Measurements from ENCODE around the gene ALCAM. TPM values are rescaled to one million over a fixed set of nuclear protein-coding genes. Genes with fewer than 3 reads are reported as not detected.

The ALCAM gene
- total RNA-seq, 1 donor from 2014 or later: 7.8 TPM

GRCh38 chr3:105499961-105500360, 133.3 kb downstream of the ALCAM start:
- no peak overlapping the region for H3K4me3 ChIP-seq (ENCODE audit: low read length in 3 of 3)
- no peaks in the 10 kb centered on the region for H3K4me1 ChIP-seq (ENCODE audit: control insufficient read depth in 3 of 3, insufficient read depth in 3 of 3, low read length in 3 of 3)
- no peaks in the 10 kb centered on the region for H3K9me3 ChIP-seq (ENCODE audit: control insufficient read depth in 3 of 3, low read length in 3 of 3)
- H3K27me3 ChIP-seq (ENCODE audit: control insufficient read depth in 3 of 3, insufficient read depth in 3 of 3, low read length in 3 of 3): no peaks in the 10 kb centered on the region
- H3K27ac ChIP-seq (ENCODE audit: low read depth, low read length): no peak overlapping the region
- H3K36me3 ChIP-seq (ENCODE audit: control insufficient read depth in 3 of 3, insufficient read depth in 3 of 3, low read length in 3 of 3): no peaks in the 10 kb centered on the region
- no peak overlapping the region for H3K9ac ChIP-seq (ENCODE audit: low read depth in 1 of 3, low read length in 3 of 3)

GRCh38 chr3:105502333-105502732, 135.6 kb downstream of the ALCAM start:
- no peak overlapping the region for H3K4me3 ChIP-seq (ENCODE audit: low read length in 3 of 3)
- H3K27me3 ChIP-seq (ENCODE audit: control insufficient read depth in 3 of 3, insufficient read depth in 3 of 3, low read length in 3 of 3): no peaks in the 10 kb centered on the region
- no peaks in the 10 kb centered on the region for H3K4me1 ChIP-seq (ENCODE audit: control insufficient read depth in 3 of 3, insufficient read depth in 3 of 3, low read length in 3 of 3)
- no peaks in the 10 kb centered on the region for H3K36me3 ChIP-seq (ENCODE audit: control insufficient read depth in 3 of 3, insufficient read depth in 3 of 3, low read length in 3 of 3)
- H3K9ac ChIP-seq (ENCODE audit: low read depth in 1 of 3, low read length in 3 of 3): no peak overlapping the region
- H3K27ac ChIP-seq (ENCODE audit: low read depth, low read length): no peak overlapping the region
- H3K9me3 ChIP-seq (ENCODE audit: control insufficient read depth in 3 of 3, low read length in 3 of 3): no peaks in the 10 kb centered on the region

GRCh38 chr3:105503191-105503593, 136.5 kb downstream of the ALCAM start:
- Histone ChIP-seq H3K9ac (ENCODE audit: low read depth in 1 of 3, low read length in 3 of 3) (no peak overlapping the region), H3K36me3 (ENCODE audit: control insufficient read depth in 3 of 3, insufficient read depth in 3 of 3, low read length in 3 of 3) (no peaks in the 10 kb centered on the region), H3K4me1 (ENCODE audit: control insufficient read depth in 3 of 3, insufficient read depth in 3 of 3, low read length in 3 of 3) (no peaks in the 10 kb centered on the region), H3K27ac (ENCODE audit: low read depth, low read length) (no peak overlapping the region), H3K27me3 (ENCODE audit: control insufficient read depth in 3 of 3, insufficient read depth in 3 of 3, low read length in 3 of 3) (no peaks in the 10 kb centered on the region), H3K9me3 (ENCODE audit: control insufficient read depth in 3 of 3, low read length in 3 of 3) (no peaks in the 10 kb centered on the region), H3K4me3 (ENCODE audit: low read length in 3 of 3) (no peak overlapping the region)

- Histone ChIP-seq H3K9me3 (ENCODE audit: control insufficient read depth in 3 of 3, low read length in 3 of 3) (no peaks in the 10 kb centered on the region), H3K9ac (ENCODE audit: low read depth in 1 of 3, low read length in 3 of 3) (no peak overlapping the region), H3K4me1 (ENCODE audit: control insufficient read depth in 3 of 3, insufficient read depth in 3 of 3, low read length in 3 of 3) (no peaks in the 10 kb centered on the region), H3K27ac (ENCODE audit: low read depth, low read length) (no peak overlapping the region), H3K27me3 (ENCODE audit: control insufficient read depth in 3 of 3, insufficient read depth in 3 of 3, low read length in 3 of 3) (no peaks in the 10 kb centered on the region), H3K36me3 (ENCODE audit: control insufficient read depth in 3 of 3, insufficient read depth in 3 of 3, low read length in 3 of 3) (no peaks in the 10 kb centered on the region), H3K4me3 (ENCODE audit: low read length in 3 of 3) (no peak overlapping the region)
These were observed 137.8 kb downstream of the ALCAM start for GRCh38 chr3:105504440-105504951.

GRCh38 chr3:105505170-105505569, 138.5 kb downstream of the ALCAM start:
- Histone ChIP-seq H3K9me3 (ENCODE audit: control insufficient read depth in 3 of 3, low read length in 3 of 3) (no peaks in the 10 kb centered on the region), H3K9ac (ENCODE audit: low read depth in 1 of 3, low read length in 3 of 3) (no peak overlapping the region), H3K27ac (ENCODE audit: low read depth, low read length) (no peak overlapping the region)

GRCh38 chr3:105511031-105511430, 144.3 kb downstream of the ALCAM start:
- Histone ChIP-seq H3K36me3 (ENCODE audit: control insufficient read depth in 3 of 3, insufficient read depth in 3 of 3, low read length in 3 of 3) (no peaks in the 10 kb centered on the region), H3K4me1 (ENCODE audit: control insufficient read depth in 3 of 3, insufficient read depth in 3 of 3, low read length in 3 of 3) (no peaks in the 10 kb centered on the region), H3K9me3 (ENCODE audit: control insufficient read depth in 3 of 3, low read length in 3 of 3) (no peaks in the 10 kb centered on the region), H3K27ac (ENCODE audit: low read depth, low read length) (no peak overlapping the region), H3K9ac (ENCODE audit: low read depth in 1 of 3, low read length in 3 of 3) (no peak overlapping the region), H3K27me3 (ENCODE audit: control insufficient read depth in 3 of 3, insufficient read depth in 3 of 3, low read length in 3 of 3) (no peaks in the 10 kb centered on the region), H3K4me3 (ENCODE audit: low read length in 3 of 3) (no peak overlapping the region)

More at GRCh38 chr3:105505170-105505569, 138.5 kb downstream of the ALCAM start:
- Histone ChIP-seq H3K4me3 (ENCODE audit: low read length in 3 of 3) (no peak overlapping the region), H3K36me3 (ENCODE audit: control insufficient read depth in 3 of 3, insufficient read depth in 3 of 3, low read length in 3 of 3) (no peaks in the 10 kb centered on the region), H3K27me3 (ENCODE audit: control insufficient read depth in 3 of 3, insufficient read depth in 3 of 3, low read length in 3 of 3) (no peaks in the 10 kb centered on the region), H3K4me1 (ENCODE audit: control insufficient read depth in 3 of 3, insufficient read depth in 3 of 3, low read length in 3 of 3) (no peaks in the 10 kb centered on the region)

GRCh38 chr3:105512061-105512460, 145.4 kb downstream of the ALCAM start:
- H3K27ac ChIP-seq (ENCODE audit: low read depth, low read length): no peak overlapping the region
- H3K36me3 ChIP-seq (ENCODE audit: control insufficient read depth in 3 of 3, insufficient read depth in 3 of 3, low read length in 3 of 3): no peaks in the 10 kb centered on the region
- no peaks in the 10 kb centered on the region for H3K4me1 ChIP-seq (ENCODE audit: control insufficient read depth in 3 of 3, insufficient read depth in 3 of 3, low read length in 3 of 3)
- no peaks in the 10 kb centered on the region for H3K27me3 ChIP-seq (ENCODE audit: control insufficient read depth in 3 of 3, insufficient read depth in 3 of 3, low read length in 3 of 3)
- H3K4me3 ChIP-seq (ENCODE audit: low read length in 3 of 3): no peak overlapping the region
- H3K9me3 ChIP-seq (ENCODE audit: control insufficient read depth in 3 of 3, low read length in 3 of 3): no peaks in the 10 kb centered on the region
- no peak overlapping the region for H3K9ac ChIP-seq (ENCODE audit: low read depth in 1 of 3, low read length in 3 of 3)

- Histone ChIP-seq H3K9me3 (ENCODE audit: control insufficient read depth in 3 of 3, low read length in 3 of 3) (no peaks in the 10 kb centered on the region), H3K27ac (ENCODE audit: low read depth, low read length) (no peak overlapping the region), H3K4me1 (ENCODE audit: control insufficient read depth in 3 of 3, insufficient read depth in 3 of 3, low read length in 3 of 3) (no peaks in the 10 kb centered on the region), H3K9ac (ENCODE audit: low read depth in 1 of 3, low read length in 3 of 3) (no peak overlapping the region), H3K4me3 (ENCODE audit: low read length in 3 of 3) (no peak overlapping the region), H3K36me3 (ENCODE audit: control insufficient read depth in 3 of 3, insufficient read depth in 3 of 3, low read length in 3 of 3) (no peaks in the 10 kb centered on the region), H3K27me3 (ENCODE audit: control insufficient read depth in 3 of 3, insufficient read depth in 3 of 3, low read length in 3 of 3) (no peaks in the 10 kb centered on the region)
These were observed 146.3 kb downstream of the ALCAM start for GRCh38 chr3:105513042-105513441.

- no peaks in the 10 kb centered on the region for H3K4me1 ChIP-seq (ENCODE audit: control insufficient read depth in 3 of 3, insufficient read depth in 3 of 3, low read length in 3 of 3)
- no peak overlapping the region for H3K27ac ChIP-seq (ENCODE audit: low read depth, low read length)
- H3K4me3 ChIP-seq (ENCODE audit: low read length in 3 of 3): no peak overlapping the region
- no peaks in the 10 kb centered on the region for H3K9me3 ChIP-seq (ENCODE audit: control insufficient read depth in 3 of 3, low read length in 3 of 3)
- no peak overlapping the region for H3K9ac ChIP-seq (ENCODE audit: low read depth in 1 of 3, low read length in 3 of 3)
- no peaks in the 10 kb centered on the region for H3K36me3 ChIP-seq (ENCODE audit: control insufficient read depth in 3 of 3, insufficient read depth in 3 of 3, low read length in 3 of 3)
- H3K27me3 ChIP-seq (ENCODE audit: control insufficient read depth in 3 of 3, insufficient read depth in 3 of 3, low read length in 3 of 3): no peaks in the 10 kb centered on the region
These were observed 147.2 kb downstream of the ALCAM start for GRCh38 chr3:105513886-105514285.

GRCh38 chr3:105515372-105515771, 148.7 kb downstream of the ALCAM start:
- H3K27me3 ChIP-seq (ENCODE audit: control insufficient read depth in 3 of 3, insufficient read depth in 3 of 3, low read length in 3 of 3): no peaks in the 10 kb centered on the region
- H3K4me3 ChIP-seq (ENCODE audit: low read length in 3 of 3): no peak overlapping the region
- no peaks in the 10 kb centered on the region for H3K9me3 ChIP-seq (ENCODE audit: control insufficient read depth in 3 of 3, low read length in 3 of 3)
- no peaks in the 10 kb centered on the region for H3K36me3 ChIP-seq (ENCODE audit: control insufficient read depth in 3 of 3, insufficient read depth in 3 of 3, low read length in 3 of 3)
- no peak overlapping the region for H3K9ac ChIP-seq (ENCODE audit: low read depth in 1 of 3, low read length in 3 of 3)
- H3K27ac ChIP-seq (ENCODE audit: low read depth, low read length): no peak overlapping the region
- no peaks in the 10 kb centered on the region for H3K4me1 ChIP-seq (ENCODE audit: control insufficient read depth in 3 of 3, insufficient read depth in 3 of 3, low read length in 3 of 3)

GRCh38 chr3:105516972-105517371, 150.3 kb downstream of the ALCAM start:
- no peak overlapping the region for H3K4me3 ChIP-seq (ENCODE audit: low read length in 3 of 3)
- H3K9ac ChIP-seq (ENCODE audit: low read depth in 1 of 3, low read length in 3 of 3): no peak overlapping the region
- no peaks in the 10 kb centered on the region for H3K27me3 ChIP-seq (ENCODE audit: control insufficient read depth in 3 of 3, insufficient read depth in 3 of 3, low read length in 3 of 3)
- no peak overlapping the region for H3K27ac ChIP-seq (ENCODE audit: low read depth, low read length)
- H3K4me1 ChIP-seq (ENCODE audit: control insufficient read depth in 3 of 3, insufficient read depth in 3 of 3, low read length in 3 of 3): no peaks in the 10 kb centered on the region
- no peaks in the 10 kb centered on the region for H3K36me3 ChIP-seq (ENCODE audit: control insufficient read depth in 3 of 3, insufficient read depth in 3 of 3, low read length in 3 of 3)
- no peaks in the 10 kb centered on the region for H3K9me3 ChIP-seq (ENCODE audit: control insufficient read depth in 3 of 3, low read length in 3 of 3)
